Measurements from ENCODE around the gene BARX2.
"Not testable (repeated sequence)": the region's sequence is repeated elsewhere in the genome, so short reads cannot be mapped to it uniquely, and the experiment has no call there.

The BARX2 gene, protein sequence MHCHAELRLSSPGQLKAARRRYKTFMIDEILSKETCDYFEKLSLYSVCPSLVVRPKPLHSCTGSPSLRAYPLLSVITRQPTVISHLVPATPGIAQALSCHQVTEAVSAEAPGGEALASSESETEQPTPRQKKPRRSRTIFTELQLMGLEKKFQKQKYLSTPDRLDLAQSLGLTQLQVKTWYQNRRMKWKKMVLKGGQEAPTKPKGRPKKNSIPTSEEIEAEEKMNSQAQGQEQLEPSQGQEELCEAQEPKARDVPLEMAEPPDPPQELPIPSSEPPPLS

GRCh38 chr11:129375751-129376657 lies at the start of gene BARX2:
BARX2 (plus strand) TSS chr11:129375848; CDS start chr11:129376036, 188 bp downstream.
- no peak for DNase-seq (ENCODE audit: low read depth in 2 of 2)

GRCh38 chr11:129326921-129327320 lies 48.7 kb upstream of the BARX2 start:
- no peak for DNase-seq (ENCODE audit: low read depth in 2 of 2)

DNA sequence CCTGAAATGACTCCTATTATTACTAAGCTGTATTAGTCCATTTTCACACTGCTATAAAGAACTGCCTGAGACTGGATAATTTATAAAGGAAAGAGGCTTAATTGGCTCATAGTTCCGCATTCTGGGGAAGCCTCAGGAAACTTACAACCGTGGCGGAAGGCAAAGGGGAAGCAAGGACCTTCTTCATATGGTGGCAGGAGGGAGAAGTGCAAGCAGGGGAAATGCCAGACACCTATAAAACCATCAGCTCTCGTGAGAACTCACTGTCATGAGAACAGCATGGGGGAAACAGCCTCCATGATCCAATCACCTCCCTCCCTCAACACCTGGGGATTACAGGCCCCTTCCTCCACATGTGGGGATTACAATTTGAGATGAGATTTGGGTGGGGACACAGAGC lies 47.9 kb upstream of the BARX2 start:
- not testable (repeated sequence) for DNase-seq (ENCODE audit: low read depth in 2 of 2)

DNA sequence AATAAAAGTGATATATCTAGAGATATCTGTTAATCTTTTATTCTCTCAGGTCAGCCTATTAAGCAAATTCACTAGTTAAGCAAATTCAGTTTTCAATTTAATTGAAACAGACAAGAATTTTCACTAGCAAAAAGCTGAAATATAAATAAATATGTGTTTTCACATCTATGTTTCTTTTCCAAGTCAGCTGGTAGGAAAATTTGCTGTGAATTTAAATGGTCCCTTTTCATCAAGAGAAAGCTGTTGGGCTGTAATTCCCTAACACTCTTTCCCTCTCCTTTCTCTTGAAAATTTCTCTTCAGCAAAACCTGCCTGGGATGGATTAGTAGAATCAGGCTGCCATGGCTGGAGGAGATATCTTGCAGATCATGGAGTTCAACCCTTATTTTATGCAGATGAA lies 46.9 kb upstream of the BARX2 start:
- no peak for DNase-seq (ENCODE audit: low read depth in 2 of 2)

DNA sequence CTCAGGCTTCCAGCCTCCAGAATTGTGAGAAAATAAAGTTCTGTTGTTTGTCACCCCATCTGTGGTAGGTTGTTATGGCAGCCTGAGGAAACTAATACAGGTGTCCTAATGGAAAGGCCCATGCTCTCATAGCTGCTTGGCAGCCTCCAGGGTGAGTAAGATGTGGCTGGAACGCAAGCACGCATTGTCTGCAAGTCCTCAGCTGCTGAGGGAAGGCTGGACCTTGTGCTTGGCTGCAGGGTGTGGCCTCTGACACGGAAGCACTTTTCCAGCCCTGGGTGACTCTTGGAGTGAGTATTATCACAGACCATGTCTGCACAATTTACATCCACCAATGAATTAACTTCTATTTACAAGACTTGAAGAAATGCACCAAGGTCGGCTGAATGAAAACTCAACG lies 44.4 kb upstream of the BARX2 start:
- no peak for DNase-seq (ENCODE audit: low read depth in 2 of 2)

DNA sequence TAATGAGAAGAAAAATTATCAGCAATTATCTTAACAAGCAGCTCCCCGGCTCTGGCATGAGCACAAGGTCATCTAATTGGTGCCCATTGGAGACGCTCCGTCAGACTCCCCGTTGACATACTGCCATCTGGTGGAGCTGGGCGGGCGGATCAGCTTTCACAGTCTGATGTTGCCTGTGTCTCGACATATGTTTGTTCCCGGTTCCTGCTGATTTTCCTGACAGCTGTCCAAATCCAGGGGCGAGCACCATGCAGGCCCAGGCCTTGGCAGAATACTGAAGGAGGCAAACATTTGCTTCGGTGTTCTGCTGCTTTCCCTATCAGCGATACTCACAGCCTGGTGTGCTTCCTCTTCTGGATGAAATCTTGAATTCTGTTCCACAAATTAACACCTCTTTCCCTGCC lies 43.8 kb upstream of the BARX2 start:
- peak; percentile 18 to 40 for DNase-seq (ENCODE audit: low read depth in 2 of 2)

GRCh38 chr11:129333873-129334272 lies 41.8 kb upstream of the BARX2 start:
- DNase-seq (ENCODE audit: low read depth in 2 of 2) = no peak

DNA sequence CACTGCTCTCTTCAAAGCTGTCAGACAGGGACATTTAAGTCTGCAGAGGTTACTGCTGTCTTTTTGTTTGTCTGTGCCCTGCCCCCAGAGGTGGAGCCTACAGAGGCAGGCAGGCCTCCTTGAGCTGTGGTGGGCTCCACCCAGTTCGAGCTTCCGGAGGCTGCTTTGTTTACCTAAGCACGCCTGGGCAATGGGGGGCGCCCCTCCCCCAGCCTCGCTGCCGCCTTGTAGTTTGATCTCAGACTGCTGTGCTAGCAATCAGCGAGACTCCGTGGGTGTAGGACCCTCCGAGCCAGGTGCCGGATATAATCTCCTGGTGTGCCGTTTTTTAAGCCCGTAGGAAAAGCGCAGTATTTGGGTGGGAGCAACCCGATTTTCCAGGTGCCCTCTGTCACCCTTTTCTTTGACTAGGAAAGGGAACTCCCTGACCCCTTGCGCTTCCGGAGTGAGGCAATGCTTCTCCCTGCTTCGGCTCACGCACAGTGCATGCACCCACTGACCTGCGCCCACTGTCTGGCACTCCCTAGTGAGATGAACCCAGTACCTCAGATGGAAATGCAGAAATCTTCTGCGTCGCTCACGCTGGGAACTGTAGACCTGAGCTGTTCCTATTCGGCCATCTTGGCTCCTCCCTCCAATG lies 31.2 kb upstream of the BARX2 start:
- DNase-seq (ENCODE audit: low read depth in 2 of 2) = not testable (repeated sequence)

GRCh38 chr11:129346916-129347315 lies 28.7 kb upstream of the BARX2 start:
- no peak for DNase-seq (ENCODE audit: low read depth in 2 of 2)

DNA sequence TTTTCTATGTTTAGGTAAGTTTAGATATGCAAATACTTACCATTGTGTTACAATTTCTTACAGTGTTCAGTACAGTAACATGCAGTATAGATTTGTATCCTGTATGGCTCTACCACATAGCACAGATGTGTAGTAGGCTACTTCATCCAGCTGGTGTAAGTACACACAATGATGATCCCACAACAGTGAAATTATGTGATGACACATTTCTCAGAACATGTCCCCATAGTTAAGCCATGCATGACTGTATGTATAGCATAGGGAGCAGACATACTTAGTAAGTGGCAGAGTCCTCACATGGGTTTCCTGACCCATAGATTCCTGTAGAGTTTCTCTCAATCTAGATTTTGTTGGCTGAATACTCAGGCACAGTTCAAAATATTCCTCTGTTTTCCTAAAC lies 26.8 kb upstream of the BARX2 start:
- no peak for DNase-seq (ENCODE audit: low read depth in 2 of 2)

DNA sequence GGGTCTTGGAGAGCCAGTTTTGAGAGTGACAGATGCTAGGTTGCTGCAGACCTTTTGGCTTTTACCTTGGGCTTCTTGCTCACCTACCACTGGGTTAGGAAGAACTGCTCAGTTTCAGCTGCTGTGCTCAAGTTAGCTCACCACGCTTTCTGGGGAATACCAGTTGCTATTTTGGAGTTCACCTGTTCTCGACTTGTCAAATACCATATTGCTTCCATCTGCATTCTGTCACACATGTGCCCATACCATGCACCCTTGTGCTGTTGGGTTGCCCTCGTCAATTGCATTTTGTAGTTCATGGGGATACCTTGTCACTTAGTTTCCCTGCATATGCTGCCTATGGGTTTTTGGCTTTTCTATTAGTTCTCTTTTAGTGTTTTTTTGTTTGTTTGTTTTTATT lies 23.0 kb upstream of the BARX2 start:
- no peak for DNase-seq (ENCODE audit: low read depth in 2 of 2)

DNA sequence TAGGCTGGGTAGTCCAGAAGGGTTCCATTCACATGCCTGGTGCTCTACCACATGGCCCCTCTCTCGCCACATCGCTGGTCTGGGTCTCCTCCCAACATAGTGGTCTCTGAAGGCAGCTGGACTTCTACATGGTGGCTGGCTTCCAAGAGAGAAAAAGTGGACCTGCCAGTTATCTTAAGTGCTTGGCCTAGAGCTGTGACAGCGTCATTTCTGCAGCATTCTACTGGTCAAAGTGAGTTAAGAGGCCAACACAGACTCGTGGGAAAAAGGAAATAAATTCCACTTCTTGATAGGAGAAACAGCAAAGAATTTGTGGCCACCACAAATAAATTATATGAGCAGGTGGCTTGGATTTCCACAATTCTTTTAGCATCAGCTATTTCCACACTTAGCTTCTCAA lies 21.0 kb upstream of the BARX2 start:
- DNase-seq (ENCODE audit: low read depth in 2 of 2) = no peak

- no peak for DNase-seq (ENCODE audit: low read depth in 2 of 2)
These were observed 15.9 kb upstream of the BARX2 start for GRCh38 chr11:129359748-129360147.

DNA sequence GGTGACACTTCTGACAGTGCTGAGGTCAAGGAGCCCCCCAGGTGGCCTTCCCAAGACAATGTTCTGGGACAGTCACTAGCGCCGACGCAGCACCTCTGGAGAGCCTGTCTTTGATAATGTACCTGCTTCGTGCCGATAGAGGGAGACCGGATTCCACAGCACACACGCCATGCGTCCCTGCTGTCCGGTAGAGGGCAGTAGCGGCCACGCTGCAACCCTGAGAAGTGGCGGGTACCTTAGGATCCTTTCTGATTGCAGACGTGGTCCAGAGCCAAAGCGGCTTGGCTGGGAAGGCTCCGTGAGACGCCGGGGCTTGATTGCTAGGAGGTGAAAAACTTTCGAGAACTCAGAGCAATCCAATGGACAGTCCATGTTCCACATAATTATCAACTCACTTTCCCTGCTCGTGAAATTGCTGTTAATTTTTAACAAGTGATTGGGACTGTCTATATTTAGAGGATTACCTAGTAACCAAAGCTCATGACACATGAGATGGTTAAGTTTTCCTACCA lies 11.4 kb upstream of the BARX2 start:
- DNase-seq (ENCODE audit: low read depth in 2 of 2) = peak; percentile 33 to 55

DNA sequence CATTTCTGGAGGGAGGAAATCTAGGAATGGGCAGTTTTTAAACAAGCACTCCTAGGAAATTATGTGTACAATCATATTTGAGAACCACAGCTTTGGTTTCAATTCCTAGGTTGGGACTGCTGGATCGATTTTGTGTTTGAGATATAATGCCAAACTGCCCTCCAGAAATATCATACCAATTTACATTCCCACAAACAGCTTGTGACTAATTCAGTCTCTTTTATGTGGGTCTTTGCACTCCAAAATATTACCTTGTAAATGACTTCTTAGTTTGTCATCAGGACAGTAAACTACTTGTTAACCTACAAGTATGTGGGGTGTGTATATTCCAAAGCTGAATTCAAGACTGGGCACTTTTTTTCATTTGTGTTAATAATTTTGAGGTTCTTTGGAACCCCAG lies 9.8 kb upstream of the BARX2 start:
- no peak for DNase-seq (ENCODE audit: low read depth in 2 of 2)

DNA sequence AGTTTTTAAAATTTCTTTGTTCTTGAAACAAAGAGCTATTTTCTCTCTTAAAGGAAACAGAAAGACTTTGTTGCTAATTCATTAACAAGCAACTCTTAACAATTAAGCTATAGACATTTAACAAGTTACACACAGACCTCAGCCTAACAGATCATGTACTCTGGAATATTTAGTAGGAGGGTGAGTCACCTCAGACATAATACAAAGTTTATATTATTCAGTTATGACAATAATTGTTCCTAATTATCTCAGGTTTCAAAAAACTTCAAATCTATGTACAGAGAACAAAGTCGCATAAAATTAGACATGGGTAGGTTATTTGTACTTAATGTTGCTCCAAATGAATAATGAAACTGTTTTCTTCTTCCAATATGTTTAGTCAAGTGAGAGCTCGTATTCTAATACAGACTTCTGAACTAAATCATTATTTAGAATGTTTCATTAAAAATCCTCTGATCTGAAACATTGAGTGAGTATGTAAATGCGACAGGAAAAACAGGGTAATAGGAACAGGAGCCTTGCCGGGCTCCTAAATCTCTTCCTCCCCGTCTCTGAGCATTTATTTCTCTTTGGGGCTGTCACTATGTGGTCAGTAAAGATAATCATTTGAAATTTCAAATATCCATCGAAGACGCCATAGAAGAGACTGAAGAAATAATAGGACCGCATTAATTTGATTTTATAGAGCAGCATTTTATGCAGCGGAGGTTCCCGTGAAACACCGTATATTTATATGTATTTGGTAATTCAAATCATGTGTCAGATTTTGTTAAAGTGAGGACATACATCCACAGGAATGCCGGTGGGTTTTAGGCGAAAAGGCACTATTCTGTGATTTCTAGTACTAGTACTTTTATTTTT lies 8.7 kb upstream of the BARX2 start:
- DNase-seq (ENCODE audit: low read depth in 2 of 2) = no peak

DNA sequence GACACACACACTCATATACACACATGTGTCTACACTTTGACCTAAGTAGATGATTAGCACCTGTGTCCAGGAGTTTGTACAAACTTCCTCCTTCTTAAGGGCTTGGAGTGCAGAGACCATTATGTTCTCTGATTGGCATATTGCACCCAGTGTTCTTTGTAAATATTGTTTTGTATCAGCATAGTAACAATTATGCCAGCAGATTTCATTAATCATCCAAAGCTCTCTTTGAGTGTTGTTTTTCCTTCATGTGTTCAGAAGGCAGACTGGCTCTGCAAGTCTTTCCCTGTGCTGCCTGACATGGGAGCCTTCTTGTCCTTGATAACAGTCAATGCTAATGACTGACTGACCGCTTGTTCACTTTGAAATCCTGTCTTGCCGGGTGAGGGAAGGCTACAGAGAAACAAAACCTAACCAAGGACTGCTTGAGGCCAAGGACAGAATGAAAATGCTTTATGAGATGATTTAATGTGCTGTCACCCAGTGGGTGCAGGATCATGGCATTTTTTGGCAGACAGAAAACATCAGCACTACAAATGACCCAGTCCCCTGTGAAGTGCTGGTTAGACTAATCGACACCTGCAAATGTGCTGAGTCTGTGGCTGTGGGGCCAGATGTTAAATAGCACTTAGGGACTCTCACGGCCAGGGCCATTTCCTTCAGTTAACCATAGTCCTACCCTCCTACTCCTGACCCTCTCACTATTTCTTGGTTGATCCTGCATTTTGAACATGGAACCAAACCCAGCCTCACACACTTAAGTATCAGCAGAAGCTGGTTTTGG lies 6.6 kb upstream of the BARX2 start:
- DNase-seq (ENCODE audit: low read depth in 2 of 2) = no peak

- no peak for DNase-seq (ENCODE audit: low read depth in 2 of 2)
These were observed 4.9 kb upstream of the BARX2 start for GRCh38 chr11:129370715-129371114.

DNA sequence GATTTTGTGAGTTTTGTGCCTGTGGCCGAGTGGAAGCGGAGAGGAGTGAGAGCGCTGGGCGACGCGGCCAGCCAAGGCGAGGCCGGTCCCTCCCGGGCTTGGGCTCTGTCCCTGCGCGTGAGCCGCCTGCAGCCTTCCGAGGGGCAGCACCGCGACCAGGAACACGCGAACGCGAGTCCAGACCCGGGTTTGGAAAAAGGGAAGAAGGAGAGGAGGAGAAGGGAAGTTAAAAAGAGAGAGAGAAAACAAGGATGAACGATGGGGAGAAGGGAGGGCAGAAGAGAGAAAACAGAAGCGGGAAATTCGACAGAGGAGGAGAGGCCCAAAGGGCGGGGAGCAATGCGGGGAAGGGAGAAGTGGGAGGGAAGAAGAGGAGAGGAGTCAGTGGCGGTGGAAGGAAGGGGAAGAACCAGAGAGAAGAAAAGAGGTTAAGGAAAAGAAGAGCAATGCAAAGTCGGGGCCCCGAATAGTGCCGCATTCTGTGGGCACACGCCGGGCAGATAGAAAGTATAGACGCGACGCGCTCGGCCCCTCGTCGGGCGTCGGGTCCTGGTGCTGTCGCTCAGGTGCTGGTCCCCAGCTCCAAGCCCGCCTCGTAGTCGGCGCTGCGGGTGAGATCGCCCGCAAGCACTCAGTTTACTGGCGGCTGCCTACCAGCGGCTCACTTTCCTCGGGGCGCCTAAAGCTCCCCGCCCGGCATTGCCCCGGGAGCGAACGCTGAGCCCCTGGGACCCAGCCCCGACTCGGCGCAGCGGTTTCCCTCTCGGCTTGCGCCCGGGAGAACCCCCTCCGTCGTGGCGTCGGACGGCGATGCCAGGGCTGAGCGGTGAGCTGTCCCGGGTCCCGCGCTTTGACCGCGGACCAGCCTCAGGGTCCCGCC lies 2.8 kb upstream of the BARX2 start:
- no peak for DNase-seq (ENCODE audit: low read depth in 2 of 2)

GRCh38 chr11:129373489-129373953 lies 2.1 kb upstream of the BARX2 start:
- no peak for DNase-seq (ENCODE audit: low read depth in 2 of 2)

All from stimulated activated CD4-positive, alpha-beta T cell treated with anti-CD3 and anti-CD28 coated beads, Interleukin-1b, Interleukin-23, amount 100 ng/mL, for 1 hour (primary cell).